ENCODE results near the gene THAP9.

The THAP9 gene

GRCh38 chr4:82965763-82966162, 65.2 kb downstream of the THAP9 start:
- no peak for DNase-seq

GRCh38 chr4:82968972-82969371, 68.4 kb downstream of the THAP9 start:
- no peak for DNase-seq

- no peak for DNase-seq
These were observed 68.9 kb downstream of the THAP9 start for GRCh38 chr4:82969414-82969813.
